Stimulated activated CD8-positive, alpha-beta memory T cell treated with anti-CD3 and anti-CD28 coated beads, Interleukin-4, amount 100 ng/mL, for 48 hours (primary cell): ENCODE measurements around the gene GALNT2.
A peak's percentile ranks its signal among the peaks of the same experiment; 100 is the strongest.

Experiments used
- DNase-seq: peaks from one replicate; pipeline ENCODE4 v3.0.0-alpha.2; 2020

Gene GALNT2

GRCh38 chr1:230314142-230314470 lies 247.1 kb downstream of the GALNT2 start:
- DNase-seq, result no peak

GRCh38 chr1:230315099-230315498 lies 248.1 kb downstream of the GALNT2 start:
- DNase-seq, result no peak

DNA sequence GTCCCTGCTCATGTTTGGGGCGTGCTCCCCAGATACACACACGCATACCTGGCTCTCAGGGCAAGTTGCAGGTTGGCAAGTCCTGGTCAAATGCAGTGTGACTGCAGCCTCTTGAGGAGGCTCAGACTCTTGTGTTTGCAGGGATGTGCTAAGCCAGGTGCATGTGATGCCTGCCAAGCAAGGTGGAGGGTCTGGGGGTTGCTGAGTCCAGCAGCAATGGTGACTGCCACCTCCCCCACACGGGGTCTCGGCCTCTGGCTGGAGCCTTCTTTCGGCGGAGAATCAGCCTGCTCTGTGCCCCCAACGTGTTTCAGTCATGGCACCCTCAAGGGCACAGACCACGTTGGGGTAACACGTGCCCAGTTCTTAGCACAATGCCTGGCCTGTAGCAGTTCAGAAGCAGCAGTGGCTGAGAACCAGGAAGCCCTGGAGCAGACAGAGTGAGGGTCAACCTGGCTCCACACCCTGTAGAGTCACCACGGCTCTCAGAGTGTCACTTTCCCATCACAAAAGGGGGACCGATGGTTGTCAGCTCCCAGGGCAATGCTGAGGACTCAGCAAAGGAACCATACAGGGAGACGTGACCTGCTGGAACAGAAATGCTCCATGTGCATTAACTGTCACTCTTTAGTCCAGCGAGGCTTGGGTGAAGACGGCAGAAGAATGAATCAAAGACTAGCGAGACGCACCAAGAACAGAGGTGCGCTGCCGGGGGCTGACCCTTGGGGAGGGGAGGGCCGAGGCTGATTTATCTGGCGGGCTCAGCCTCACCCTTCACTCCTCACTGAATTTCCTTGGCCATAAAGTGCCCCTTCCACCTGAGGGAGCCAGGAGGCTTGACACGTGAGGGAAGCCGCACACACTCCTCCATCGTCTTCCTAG lies 250.1 kb downstream of the GALNT2 start:
- DNase-seq, result no peak

DNA sequence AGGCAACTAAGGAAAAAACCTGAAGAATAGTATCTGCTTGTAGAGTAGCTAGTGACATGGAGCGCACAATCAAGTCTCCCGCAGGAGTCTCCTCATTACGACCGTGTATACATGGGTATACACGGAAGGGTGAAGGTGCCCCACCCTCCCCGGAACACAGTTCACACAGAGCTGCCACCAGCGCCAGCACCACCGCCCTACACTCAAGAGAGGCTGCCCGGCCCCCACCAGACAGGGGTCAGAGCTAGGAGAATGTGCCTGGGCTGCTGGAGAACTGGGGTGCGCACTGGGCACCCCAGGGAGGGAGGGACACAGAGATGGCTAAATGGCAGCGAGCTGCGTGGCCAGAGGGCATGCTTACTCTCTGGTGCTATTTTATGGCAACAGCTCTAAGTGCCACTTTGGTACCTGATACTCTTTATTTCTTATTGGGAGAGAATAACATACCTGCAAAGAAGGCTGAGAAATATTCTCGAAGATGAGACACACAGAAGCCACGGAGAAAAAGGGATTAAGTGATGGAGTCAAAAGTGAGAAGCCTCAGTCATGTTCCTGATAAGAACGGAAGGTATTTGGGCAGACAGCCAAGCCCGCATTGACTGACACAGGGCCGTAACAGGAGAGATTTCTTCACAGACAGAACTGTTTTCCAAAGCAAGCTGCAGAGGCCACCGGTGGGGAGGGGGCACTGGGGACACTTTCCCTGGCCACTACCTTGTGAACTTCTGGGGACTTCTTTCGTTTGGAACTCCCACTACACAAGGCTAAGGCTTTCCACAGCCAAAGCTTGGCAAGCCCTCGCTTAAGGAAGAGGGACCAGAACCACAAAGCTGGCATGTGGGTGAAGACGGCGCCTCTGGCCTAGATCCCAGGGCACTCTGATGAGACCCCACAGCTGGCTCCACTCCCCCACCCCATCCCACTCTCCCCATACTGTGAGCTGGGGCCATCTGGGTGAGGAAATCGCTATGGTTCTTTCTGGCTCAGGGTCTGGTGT lies 251.1 kb downstream of the GALNT2 start:
- DNase-seq, result no peak

DNA sequence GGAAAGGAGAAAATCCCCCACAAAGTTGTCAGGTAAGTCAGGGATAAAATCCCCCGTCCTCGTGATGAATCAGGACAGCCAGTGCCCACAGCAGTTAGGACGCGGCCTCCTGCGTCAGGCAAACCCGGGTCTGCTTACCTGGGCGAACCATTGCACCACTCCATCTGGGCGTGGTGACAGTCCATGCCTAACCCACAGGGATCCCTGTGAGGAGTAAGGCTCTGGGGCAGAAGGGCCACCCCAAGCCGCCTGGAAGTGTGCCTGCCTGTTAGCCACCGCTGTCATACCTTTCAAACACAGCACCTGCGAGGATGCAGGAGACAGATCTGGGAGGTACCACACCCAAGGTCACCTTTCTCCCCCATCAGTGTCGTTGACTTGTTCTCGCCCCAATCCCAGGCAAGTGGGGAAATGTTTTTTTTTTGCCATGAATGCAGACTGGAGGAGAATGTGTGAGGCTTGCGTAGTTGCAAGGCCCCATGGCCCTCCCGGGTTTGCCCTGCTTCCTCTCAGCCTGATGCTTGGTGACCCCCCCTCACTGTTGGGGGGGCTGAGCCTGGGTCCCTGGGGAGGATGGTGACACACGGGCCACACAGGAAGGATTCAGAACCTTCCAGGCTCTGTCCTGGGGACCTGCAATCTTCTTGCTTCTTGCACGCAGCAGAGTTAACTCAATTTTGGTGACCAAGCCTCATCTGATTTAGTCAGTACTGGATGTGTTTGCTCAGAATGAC lies 252.1 kb downstream of the GALNT2 start:
- DNase-seq, result no peak

DNA sequence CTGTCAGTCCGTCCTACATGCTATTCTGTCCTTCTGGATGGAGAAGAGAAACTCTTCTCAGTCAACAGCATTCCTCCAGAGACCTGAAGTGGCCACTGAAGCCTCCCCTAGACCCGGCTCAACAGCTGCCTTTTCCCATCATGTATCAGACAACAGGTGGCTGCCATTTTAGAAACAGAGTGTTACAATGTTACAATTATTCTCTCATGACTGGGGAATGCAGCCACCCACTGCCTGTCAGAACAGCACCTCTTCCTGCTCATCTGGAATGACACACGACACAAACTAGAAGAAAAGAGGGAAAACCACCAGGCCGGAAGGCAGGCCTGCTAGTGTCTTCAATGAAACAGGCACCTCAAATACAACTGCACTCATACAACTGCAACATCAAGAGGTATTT lies 253.8 kb downstream of the GALNT2 start:
- no peak for DNase-seq

DNA sequence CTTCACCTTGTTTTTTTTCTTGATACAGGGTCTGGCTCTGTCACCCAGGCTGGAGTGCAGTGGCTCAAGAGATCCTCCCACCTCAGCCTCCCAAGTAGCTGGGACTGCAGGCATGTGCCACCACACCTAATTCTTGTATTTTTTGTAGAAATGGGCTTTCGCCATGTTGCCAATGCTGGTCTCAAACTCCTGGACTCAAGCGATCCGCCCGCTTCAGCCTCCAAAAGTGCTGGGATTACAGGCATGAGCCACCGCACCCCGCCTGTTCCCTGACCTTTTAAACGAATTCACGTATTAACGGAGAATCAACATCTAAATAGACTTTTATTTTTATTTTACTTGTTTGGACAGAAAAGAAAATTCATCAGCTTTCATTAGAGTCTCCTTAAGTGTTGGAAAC lies 254.3 kb downstream of the GALNT2 start:
- DNase-seq, result no peak

DNA sequence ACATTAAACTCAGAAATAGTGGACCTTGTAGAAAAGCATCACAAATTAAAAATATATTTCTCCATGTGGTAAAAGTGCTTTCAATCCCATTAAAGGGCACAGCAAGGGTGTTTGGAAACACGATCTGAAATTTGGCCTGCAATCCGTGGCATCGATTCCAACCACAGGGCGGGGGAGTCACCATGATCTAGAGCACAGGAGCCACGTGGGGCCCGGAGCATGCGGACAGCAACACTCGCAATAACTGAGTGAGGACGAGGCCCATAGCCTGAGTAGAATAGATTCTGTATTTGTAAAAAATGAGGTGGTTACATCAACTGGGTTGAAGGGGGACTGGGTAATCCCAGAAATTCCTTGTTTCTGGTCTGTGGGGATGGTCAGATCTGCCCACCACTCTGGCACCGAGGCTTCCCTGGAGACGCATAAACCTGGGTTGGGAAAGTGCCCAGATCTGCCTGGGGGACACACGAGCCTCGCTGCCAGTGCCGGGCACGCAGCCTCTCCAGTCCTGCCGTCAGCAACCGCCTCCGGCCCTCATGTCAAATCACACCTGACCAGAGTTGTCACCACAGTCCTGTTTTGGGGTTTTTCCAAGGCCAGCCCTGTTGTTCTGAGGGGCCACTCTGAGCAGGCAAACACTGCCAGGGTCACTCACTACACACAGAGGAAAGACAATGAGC lies 254.8 kb downstream of the GALNT2 start:
- DNase-seq, result no peak

DNA sequence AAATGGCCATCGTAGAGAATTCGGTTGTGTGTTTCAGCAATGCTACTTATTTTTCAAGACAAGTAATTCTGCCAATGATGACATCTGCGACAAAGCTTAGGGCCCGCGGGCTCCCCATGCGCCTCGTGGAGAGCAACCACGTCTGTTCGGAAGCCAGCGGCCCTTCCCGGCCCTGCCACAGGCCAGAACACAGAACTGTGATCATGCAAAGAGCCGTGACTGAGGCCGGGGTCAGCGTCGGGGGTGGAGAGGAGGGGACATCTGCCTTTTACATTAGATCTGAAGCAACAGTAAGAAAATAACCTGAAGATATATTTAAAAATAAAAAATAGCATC lies 255.4 kb downstream of the GALNT2 start:
- DNase-seq, result no peak

GRCh38 chr1:230322967-230323547 lies 256.0 kb downstream of the GALNT2 start:
- DNase-seq, result no peak

DNA sequence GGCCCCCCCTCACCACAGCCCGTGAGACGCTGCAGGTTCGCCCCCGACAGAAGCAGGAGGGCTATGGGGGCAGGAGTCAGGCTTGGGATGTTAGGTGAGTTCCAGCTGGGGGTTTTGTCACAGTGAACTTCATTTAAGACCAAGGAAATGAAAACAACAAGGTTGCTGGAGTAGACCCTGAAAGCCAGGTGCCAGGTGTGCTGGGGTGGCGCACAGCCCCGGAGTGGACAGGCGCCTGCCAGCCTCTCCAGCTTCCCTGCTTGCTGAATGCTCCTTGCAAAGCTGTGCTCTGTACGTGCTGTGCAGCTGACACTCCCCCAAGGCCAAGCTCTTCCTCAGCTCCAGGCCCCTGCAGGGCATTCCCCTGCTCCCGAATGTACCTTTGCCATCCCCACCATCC lies 256.6 kb downstream of the GALNT2 start:
- no peak for DNase-seq

DNA sequence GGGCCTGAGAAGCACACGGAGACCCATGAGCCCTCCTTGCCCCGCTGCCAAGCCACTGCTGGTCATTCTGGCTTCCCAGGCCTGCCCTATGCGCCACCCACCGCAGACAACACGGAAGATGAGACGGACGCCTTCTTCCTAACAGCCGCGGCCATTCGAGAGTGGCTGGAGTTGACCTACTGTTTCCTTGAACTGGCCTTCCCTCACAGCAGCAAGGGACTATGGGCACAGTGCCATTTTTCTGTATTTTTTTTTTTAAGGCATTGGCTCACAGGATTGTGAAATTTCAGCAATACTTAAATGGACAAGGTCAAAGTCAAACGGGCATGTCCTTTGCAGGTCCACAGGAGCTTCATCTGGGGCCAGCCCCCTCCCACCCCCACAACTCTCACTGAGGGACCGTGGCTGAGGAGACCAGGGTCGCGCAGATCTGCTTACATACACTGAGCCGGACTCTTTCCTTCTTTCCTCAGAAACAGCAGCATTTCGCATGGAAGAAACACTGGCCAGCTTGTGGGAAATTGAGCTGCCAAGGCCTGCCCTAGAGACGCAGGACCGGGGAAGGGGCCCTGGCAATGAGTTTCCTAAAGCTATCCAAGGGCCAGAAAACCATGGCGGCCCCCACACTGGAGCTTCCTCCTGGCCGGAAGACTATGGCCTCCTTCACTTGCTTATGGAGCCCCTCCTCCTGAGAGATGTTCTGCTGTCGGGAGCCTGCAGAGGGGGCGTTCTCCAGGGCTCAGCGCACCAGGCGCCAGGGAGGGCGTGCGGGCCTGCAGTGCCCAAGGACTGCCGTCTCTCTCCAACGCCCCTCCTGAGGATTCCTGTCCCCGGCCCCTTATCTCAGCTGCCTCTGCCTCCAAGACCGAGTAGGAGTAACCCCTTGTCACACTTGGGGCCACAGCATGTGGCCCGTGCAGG lies 260.2 kb downstream of the GALNT2 start:
- no peak for DNase-seq

DNA sequence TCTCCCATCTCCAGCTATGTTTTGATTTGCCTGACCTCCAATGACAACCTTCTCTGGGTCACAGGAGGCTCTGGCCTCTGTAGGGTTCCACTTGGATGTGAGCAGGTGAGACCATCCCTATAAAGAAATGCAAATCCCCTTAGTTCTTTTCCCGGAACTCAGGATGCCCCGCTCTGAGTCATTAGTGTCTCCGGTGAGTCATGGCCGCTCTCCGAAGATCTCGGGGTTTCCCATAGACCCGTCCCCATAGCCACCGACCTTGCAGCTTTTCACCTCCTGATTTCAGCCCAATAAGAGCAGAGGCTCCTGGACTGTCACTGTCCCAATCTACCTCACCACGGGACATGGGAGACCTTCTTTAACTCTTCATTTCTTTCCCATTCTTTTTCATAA lies 260.9 kb downstream of the GALNT2 start:
- DNase-seq, result peak; percentile 51

DNA sequence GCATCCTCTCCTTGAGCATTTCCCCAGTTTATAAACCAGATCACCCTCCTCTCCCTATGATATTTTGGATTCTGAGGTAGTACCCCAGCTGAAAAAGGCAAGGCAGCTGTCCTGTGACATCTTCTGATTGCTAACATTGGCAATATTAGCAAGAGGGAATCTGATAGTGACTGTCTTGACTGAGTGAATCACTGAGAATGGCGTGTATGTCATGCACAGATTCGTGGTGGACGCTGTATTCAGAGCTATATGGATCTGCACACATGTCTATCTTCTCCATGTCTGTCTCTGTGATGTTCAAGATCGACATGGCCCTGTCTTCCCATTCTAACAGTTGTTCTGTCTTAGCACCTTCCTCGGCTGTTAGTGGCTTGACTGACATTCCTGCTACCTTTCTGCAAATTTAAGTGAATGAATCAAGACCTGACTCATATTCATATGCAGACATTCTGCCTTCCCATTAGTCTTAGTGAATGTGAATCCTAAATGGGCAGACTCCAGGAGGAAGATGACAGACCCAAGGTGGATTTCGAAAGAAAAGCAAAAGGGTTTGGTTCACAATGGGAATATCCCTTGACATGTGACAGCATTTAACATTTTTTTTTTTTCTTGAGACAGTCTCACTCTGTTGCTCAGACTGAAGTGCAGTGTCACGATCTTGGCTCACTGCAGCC lies 261.4 kb downstream of the GALNT2 start:
- no peak for DNase-seq

GRCh38 chr1:230330157-230330556 lies 263.1 kb downstream of the GALNT2 start:
- DNase-seq, result no peak
